H1 (cell line): ENCODE results near the gene SCOC. TPM values are rescaled to one million over a fixed set of nuclear protein-coding genes. Genes with fewer than 3 reads are reported as not detected.

ENCODE experiments used
- CTCF ChIA-PET: fragments of 300-600 bp; sonication (Branson Sonifier 250); formaldehyde crosslinking; loops from one replicate; lab custom pipeline; 2021; ENCODE audit not compliant: partially characterized antibody; lab: Charles Lee
- POLR2A ChIA-PET: fragments of 300-600 bp; sonication (Branson Sonifier 250); formaldehyde crosslinking; loops from one replicate; lab custom pipeline; 2021; ENCODE audit warnings: inconsistent platforms; ENCODE audit not compliant: partially characterized antibody; lab: Charles Lee
- DNase-seq, 2 experiments: peaks; one replicate each; pipeline versions ENCODE4 v3.0.0 to v3.0.0-alpha.2; 2010 to 2022; ENCODE audit warnings: low spot score in 2 of 2, low read depth in 1 of 2, mixed read lengths in 1 of 2
- FAIRE-seq: peaks from 2 replicates; lab custom pipeline; 2011; peaks lifted over from hg19 to GRCh38; lab: Jason Lieb, UNC
- H2AFZ ChIP-seq: 2 replicates; pipeline ENCODE4 v1.8.1; 2012; ENCODE audit warnings: low read length, inconsistent platforms
- H2AK5ac ChIP-seq: 2 replicates; pipeline ENCODE4 v1.6.1; 2013; ENCODE audit warnings: low read depth, low read length
- H2BK120ac ChIP-seq: replicated peaks from 2 replicates; pipeline ENCODE3; 2013; ENCODE audit warnings: low read depth, low read length, inconsistent platforms
- H2BK12ac ChIP-seq: 2 replicates; pipeline ENCODE4 v1.6.1; 2013; ENCODE audit warnings: low read depth, low read length
- H2BK15ac ChIP-seq: 2 replicates; pipeline ENCODE4 v1.6.1; 2013; ENCODE audit warnings: low read length
- H2BK20ac ChIP-seq: 2 replicates; pipeline ENCODE4 v1.6.1; 2013; ENCODE audit warnings: low read length
- H2BK5ac ChIP-seq: 2 replicates; pipeline ENCODE4 v1.6.1; 2013; ENCODE audit warnings: low read depth, low read length
- H3K14ac ChIP-seq: 2 replicates; pipeline ENCODE4 v1.6.1; 2013; ENCODE audit warnings: inconsistent platforms; ENCODE audit not compliant: insufficient read length
- H3K18ac ChIP-seq: 2 replicates; pipeline ENCODE4 v1.6.1; 2013; ENCODE audit warnings: low read length; ENCODE audit errors: extremely low read depth
- H3K23ac ChIP-seq: 2 replicates; pipeline ENCODE4 v1.6.1; 2013; ENCODE audit warnings: inconsistent platforms; ENCODE audit not compliant: insufficient read length
- H3K23me2 ChIP-seq: 2 replicates; pipeline ENCODE4 v1.6.1; 2013; ENCODE audit warnings: low read depth, low read length
- H3K27ac ChIP-seq: 2 replicates; pipeline ENCODE4 v1.6.1; 2011; ENCODE audit warnings: low read depth, low read length, inconsistent platforms
- H3K27me3 ChIP-seq, 4 experiments: replicated peaks in 1 of 4; 1 replicate in 1 of 4; 2 replicates in 3 of 4; pipeline versions ENCODE4 v1.6.1 to v1.8.1; 2011 to 2013; ENCODE audit warnings: low read length in 3 of 4, mild to moderate bottlenecking in 3 of 4, inconsistent platforms in 2 of 4, mixed read lengths in 2 of 4, moderate library complexity in 1 of 4; ENCODE audit not compliant: control insufficient read depth in 3 of 4, insufficient read depth in 3 of 4; ENCODE audit errors: extremely low read depth in 1 of 4
- H3K36me3 ChIP-seq, 4 experiments: 2 replicates each; pipeline versions ENCODE4 v1.6.1 to v1.8.1; 2011 to 2013; ENCODE audit warnings: mild to moderate bottlenecking in 4 of 4, low read length in 3 of 4, moderate library complexity in 2 of 4, control low read depth in 1 of 4, inconsistent platforms in 1 of 4; ENCODE audit not compliant: insufficient read depth in 4 of 4, control insufficient read depth in 2 of 4
- H3K4ac ChIP-seq: replicated peaks from 2 replicates; pipeline ENCODE3; 2013; ENCODE audit warnings: low read length, low read depth, mixed read lengths, inconsistent platforms; ENCODE audit not compliant: insufficient read length
- H3K4me1 ChIP-seq, 4 experiments: replicated peaks in 1 of 4; 1 replicate in 1 of 4; 2 replicates in 3 of 4; pipeline versions ENCODE4 v1.6.1 to v1.8.1; 2011 to 2013; ENCODE audit warnings: low read length in 3 of 4, inconsistent platforms in 2 of 4, mixed read lengths in 1 of 4; ENCODE audit not compliant: insufficient read depth in 4 of 4, control insufficient read depth in 3 of 4
- H3K4me2 ChIP-seq, 2 experiments: 2 replicates each; pipeline versions ENCODE4 v1.6.1 to v1.8.1; 2011 to 2013; ENCODE audit warnings: low read depth in 2 of 2, low read length in 2 of 2, control low read depth in 1 of 2, inconsistent platforms in 1 of 2, mild to moderate bottlenecking in 1 of 2; ENCODE audit not compliant: insufficient read depth in 1 of 2
- H3K4me3 ChIP-seq, 4 experiments: fragments of 200-600, 300-600 bp in 1 of 4; sonication (generic), shearing (Covaris generic), sonication (Bioruptor Twin) in 1 of 4; 2 replicates each; pipeline versions ENCODE4 v1.5.1 to v1.8.1; 2011 to 2016; ENCODE audit warnings: low read length in 4 of 4, low read depth in 3 of 4, control low read depth in 2 of 4, inconsistent platforms in 2 of 4, mild to moderate bottlenecking in 2 of 4, mixed read lengths in 1 of 4, moderate library complexity in 1 of 4; ENCODE audit not compliant: insufficient read depth in 2 of 4; ENCODE audit errors: extremely low read depth in 1 of 4
- H3K56ac ChIP-seq: replicated peaks from 2 replicates; pipeline ENCODE3; 2013; ENCODE audit warnings: low read depth, mild to moderate bottlenecking, mixed read lengths, low read length, inconsistent platforms; ENCODE audit not compliant: insufficient read length
- H3K79me1 ChIP-seq: 2 replicates; pipeline ENCODE4 v1.6.1; 2013; ENCODE audit warnings: low read depth, low read length, control low read depth
- H3K79me2 ChIP-seq, 2 experiments: 2 replicates each; pipeline versions ENCODE4 v1.6.1 to v1.8.1; 2012 to 2013; ENCODE audit warnings: low read length in 2 of 2, mild to moderate bottlenecking in 2 of 2, inconsistent platforms in 1 of 2; ENCODE audit not compliant: insufficient read depth in 2 of 2, control insufficient read depth in 1 of 2
- H3K9ac ChIP-seq, 4 experiments: replicated peaks in 1 of 4; 1 replicate in 1 of 4; 2 replicates in 3 of 4; pipeline versions ENCODE4 v1.6.1 to v1.8.1; 2011 to 2013; ENCODE audit warnings: low read depth in 3 of 4, low read length in 3 of 4, control low read depth in 2 of 4, mild to moderate bottlenecking in 2 of 4, moderate library complexity in 2 of 4, inconsistent platforms in 1 of 4; ENCODE audit errors: extremely low read depth in 1 of 4
- H3K9me3 ChIP-seq, 2 experiments: 2 replicates each; pipeline versions ENCODE4 v1.6.1 to v1.8.1; 2012 to 2013; ENCODE audit warnings: mild to moderate bottlenecking in 2 of 2, moderate library complexity in 2 of 2, control low read depth in 1 of 2, inconsistent platforms in 1 of 2, low read depth in 1 of 2, low read length in 1 of 2, mixed read lengths in 1 of 2; ENCODE audit not compliant: insufficient read depth in 2 of 2
- H4K20me1 ChIP-seq, 2 experiments: replicated peaks in 1 of 2; 2 replicates each; pipeline versions ENCODE3 to v1.8.1; 2011 to 2013; ENCODE audit warnings: inconsistent platforms in 2 of 2, low read length in 2 of 2, mild to moderate bottlenecking in 1 of 2; ENCODE audit not compliant: insufficient read depth in 2 of 2, control insufficient read depth in 1 of 2
- H4K5ac ChIP-seq: 2 replicates; pipeline ENCODE4 v1.6.1; 2013; ENCODE audit warnings: low read length, low read depth, mixed read lengths, inconsistent platforms; ENCODE audit not compliant: insufficient read length
- H4K8ac ChIP-seq: 2 replicates; pipeline ENCODE4 v1.8.0; 2013; ENCODE audit warnings: mild to moderate bottlenecking, moderate library complexity, low read length, inconsistent platforms; ENCODE audit not compliant: insufficient read depth; ENCODE audit errors: extremely low read depth
- H4K91ac ChIP-seq: replicated peaks from 2 replicates; pipeline ENCODE3; 2013; ENCODE audit warnings: low read length, mixed read lengths, inconsistent platforms; ENCODE audit not compliant: insufficient read length
- ATF2 ChIP-seq: IDR thresholded peaks from 2 replicates; pipeline ENCODE4 v1.6.1; 2012; ENCODE audit warnings: low read length, inconsistent platforms
- BCL11A ChIP-seq, 2 experiments: IDR thresholded peaks; one replicate each; pipeline ENCODE4 v1.6.1; 2011; ENCODE audit warnings: low read depth in 2 of 2, low read length in 2 of 2, mild to moderate bottlenecking in 2 of 2
- CBX5 ChIP-seq: fragments of 300-800, 300-1000 bp; sonication (generic); IDR thresholded peaks from 2 replicates; pipeline ENCODE4 v1.7.1; 2016; ENCODE audit warnings: antibody characterized with exemption, low read length, low read depth
- CEBPB ChIP-seq: IDR thresholded peaks from 2 replicates; pipeline ENCODE4 v1.6.1; 2012; ENCODE audit warnings: low read depth, low read length
- CHD1 ChIP-seq: IDR thresholded peaks from 2 replicates; pipeline ENCODE4 v1.6.1; 2012; ENCODE audit warnings: low read depth, low read length, improper control_type of control experiment
- HDAC6 ChIP-seq: IDR thresholded peaks from one replicate; pipeline ENCODE4 v1.7.1; 2012; ENCODE audit warnings: low read depth, mild to moderate bottlenecking, inconsistent platforms, low read length, moderate library complexity
- KDM4A ChIP-seq: IDR thresholded peaks from one replicate; pipeline ENCODE4 v1.7.1; 2012; ENCODE audit warnings: low read depth, mild to moderate bottlenecking, moderate library complexity, low read length, inconsistent platforms; ENCODE audit not compliant: severe bottlenecking
- KDM5A ChIP-seq: fragments of 200-600 bp; IDR thresholded peaks from 2 replicates; pipeline ENCODE4 v1.7.1; 2012; ENCODE audit warnings: mild to moderate bottlenecking, low read length, inconsistent platforms, mixed read lengths
- POU5F1 ChIP-seq: IDR thresholded peaks from 2 replicates; pipeline ENCODE4 v1.6.1; 2011; ENCODE audit warnings: low read depth, mild to moderate bottlenecking, low read length, moderate library complexity
- RNF2 ChIP-seq: fragments of 200-900, 300-1000 bp; sonication (generic); IDR thresholded peaks from 2 replicates; pipeline ENCODE4 v1.7.1; 2016; ENCODE audit warnings: borderline replicate concordance, low read depth, mild to moderate bottlenecking, antibody characterized with exemption, low read length; ENCODE audit not compliant: poor library complexity, severe bottlenecking; ENCODE audit errors: missing control alignments
- SAP30 ChIP-seq: fragments of 300-600 bp; sonication (generic); IDR thresholded peaks from 2 replicates; pipeline ENCODE4 v1.7.1; 2012; ENCODE audit warnings: low read length, moderate library complexity, mild to moderate bottlenecking, inconsistent platforms; ENCODE audit not compliant: insufficient read depth, insufficient replicate concordance
- SIX5 ChIP-seq: IDR thresholded peaks from 2 replicates; pipeline ENCODE4 v1.6.1; 2011; ENCODE audit warnings: mild to moderate bottlenecking, low read depth, low read length
- SRF ChIP-seq: IDR thresholded peaks from 2 replicates; pipeline ENCODE4 v1.6.1; 2011; ENCODE audit warnings: mild to moderate bottlenecking, low read depth, low read length, moderate library complexity
- polyA plus RNA-seq, 7 experiments: library from polyadenylated mRNA; depleted of rRNA in 3 of 7; stranded (reverse) in 5 of 7; unstranded in 2 of 7; fragments of >200 nt in 5 of 7; fragments of 200-250 nt in 2 of 7; gene quantifications; 1 replicate in 5 of 7; 2 replicates in 1 of 7; 4 replicates in 1 of 7; pipeline versions ENCODE4 v1.2.1 to v1.2.3, GENCODE V29; 2011 to 2013; ENCODE audit warnings: missing spikeins in 2 of 7, mixed read lengths in 2 of 7
- total RNA-seq: library from RNA; stranded (reverse); fragmentation: NEBNext Ultra II Directional; extraction: Animal tissue kit (Norgen Biotek cat#: 25700); gene quantifications from 2 replicates; pipeline ENCODE4 v1.2.1, GENCODE V29; 2021

The SCOC gene
- total and polyA plus RNA-seq, 2 of the 8 experiments (the other 6 are each of a cell fraction or from before 2014, with no cell fraction given) = 12.1 to 33.4 TPM

DNA sequence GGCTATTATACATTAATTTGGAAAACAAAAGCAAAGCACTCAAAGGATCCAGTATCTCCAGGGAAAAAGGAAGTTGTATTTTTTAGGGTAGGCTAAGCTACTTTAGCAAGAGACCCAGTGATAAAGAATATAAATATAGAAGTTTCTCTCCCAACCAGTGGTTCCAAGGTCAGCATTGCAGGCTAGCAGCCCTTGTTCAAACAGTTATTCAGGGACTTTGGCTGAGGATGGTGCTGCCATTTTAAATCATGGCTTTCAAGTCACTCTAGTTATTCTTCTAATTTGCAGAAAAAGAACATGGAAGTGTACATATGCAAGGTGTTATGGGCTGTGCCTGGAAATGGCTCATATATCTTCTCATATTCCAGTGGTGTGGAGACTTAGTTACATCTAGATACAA, 9.3 kb downstream of the SCOC start:
- Histone ChIP-seq H4K91ac (no peak overlapping the region), H3K9me3 (no peaks in the 10 kb centered on the region), H3K56ac (no peak overlapping the region), H3K4ac (no peak overlapping the region), H2BK20ac (no peak overlapping the region), H3K23me2 (no peaks in the 10 kb centered on the region), H3K36me3 (peaks cover 0 to 3% (median 0%) of the 10 kb centered on the region in 4 experiments; a peak in 1 of 8 replicates), H3K27me3 (no peaks in the 10 kb centered on the region), H3K23ac (no peak overlapping the region), H4K20me1 (no peaks in the 10 kb centered on the region), H4K8ac (no peak overlapping the region), H3K4me2 (no peak overlapping the region), H2BK120ac (no peak overlapping the region), H3K18ac (no peak overlapping the region), H2BK12ac (no peak overlapping the region), H2AK5ac (no peak overlapping the region), H4K5ac (no peak overlapping the region), H3K14ac (no peak overlapping the region), H3K9ac (no peak overlapping the region), H3K79me2 (peaks cover 0 to 14% of the 10 kb centered on the region in 2 experiments; a peak in 3 of 4 replicates), H2BK15ac (no peak overlapping the region), H3K79me1 (no peaks in the 10 kb centered on the region), H2AFZ (no peak overlapping the region), H3K27ac (no peak overlapping the region), H3K4me3 (no peak overlapping the region), H2BK5ac (no peak overlapping the region), H3K4me1 (no peaks in the 10 kb centered on the region)
- DNase-seq (no peak), FAIRE-seq (no peak)
- POLR2A ChIA-PET = interaction anchor here (1.7 kb wide), 1 partner anchor 9 kb away, joined by 14 read pairs; the partner anchor contains the start of gene SCOC
- CTCF ChIA-PET = interaction anchor here (1.5 to 3.8 kb wide), 2 partner anchors 22 to 29 kb away, joined by 3 to 17 read pairs; no protein-coding TSS in a partner anchor
- TF ChIP-seq RNF2 = no peak
- no peak for TF ChIP-seq CHD1
- TF ChIP-seq CEBPB = no peak
- TF ChIP-seq BCL11A (IDR thresholded peaks at IDR 0.05; ENCODE audit: low read depth in 2 of 2, low read length in 2 of 2) = no peak
- TF ChIP-seq SIX5 = no peak
- no peak for TF ChIP-seq KDM5A
- TF ChIP-seq KDM4A = no peak
- no peak for TF ChIP-seq HDAC6
- no peak for TF ChIP-seq POU5F1
- no peak for TF ChIP-seq CBX5
- TF ChIP-seq ATF2 = no peak
- no peak for TF ChIP-seq SRF
- no peak for TF ChIP-seq SAP30
